HepG2 (cell line): ENCODE results near the gene P2RY2. TPM values are rescaled to one million over a fixed set of nuclear protein-coding genes. Genes with fewer than 3 reads are reported as not detected.

Experiments used
- ATAC-seq: fragments of 200-7000 bp; cut with Tn5 transposase; 3 replicates; pipeline ENCODE4 v1.9.1; 2020; ENCODE audit warnings: mild to moderate bottlenecking, moderate library complexity
- BruUV-seq: library from RNA; stranded (reverse); fragments of 400-500 nt; replicated peaks from 2 replicates; lab custom pipeline; 2021; lab: Mats Ljungman, UMichigan
- CTCF ChIA-PET: fragments of 300-600 bp; formaldehyde crosslinking; extraction: SDS; loops from one replicate; lab custom pipeline; 2021; ENCODE audit warnings: low total read pairs, inconsistent platforms, low intra/inter-chr PET ratio; lab: Yijun Ruan, JAX
- POLR2A ChIA-PET: fragments of 350-600 bp; sonication (Branson Sonifier 250); formaldehyde crosslinking; loops from one replicate; lab custom pipeline; 2020; ENCODE audit warnings: antibody characterized with exemption, inconsistent platforms; lab: Yijun Ruan, JAX
- DNase-seq: peaks from one replicate; pipeline ENCODE4 v3.0.0-alpha.2; 2015; ENCODE audit warnings: low spot score
- FAIRE-seq: peaks from 3 replicates; lab custom pipeline; 2011; peaks lifted over from hg19 to GRCh38; lab: Jason Lieb, UNC
- H2AFZ ChIP-seq: one replicate; pipeline ENCODE4 v1.6.1; 2011; ENCODE audit warnings: low read length, inconsistent platforms
- H3K27ac ChIP-seq: fragments of 300-600 bp; 3 replicates; pipeline ENCODE4 v1.8.0; 2011; ENCODE audit warnings: mixed run types, mild to moderate bottlenecking, mixed read lengths, low read length, inconsistent platforms; ENCODE audit not compliant: insufficient read depth; ENCODE audit errors: extremely low read length
- H3K27me3 ChIP-seq, 2 experiments: fragments of 200-600 bp in 1 of 2; 2 replicates in 1 of 2; 3 replicates in 1 of 2; pipeline versions ENCODE4 v1.6.0 to v1.8.0; 2011; ENCODE audit warnings: low read length in 2 of 2, mild to moderate bottlenecking in 2 of 2, moderate library complexity in 2 of 2, inconsistent platforms in 1 of 2; ENCODE audit not compliant: insufficient read depth in 2 of 2, control insufficient read depth in 1 of 2
- H3K36me3 ChIP-seq, 2 experiments: fragments of 200-600 bp in 1 of 2; replicated peaks in 1 of 2; 2 replicates in 1 of 2; 3 replicates in 1 of 2; pipeline versions ENCODE4 v1.5.1 to v1.8.0; 2011; ENCODE audit warnings: low read length in 2 of 2, inconsistent platforms in 1 of 2; ENCODE audit not compliant: insufficient read depth in 2 of 2, control insufficient read depth in 1 of 2
- H3K4me1 ChIP-seq: 2 replicates; pipeline ENCODE4 v1.5.1; 2012; ENCODE audit warnings: low read length, inconsistent platforms; ENCODE audit not compliant: insufficient read depth
- H3K4me2 ChIP-seq: 2 replicates; pipeline ENCODE4 v1.6.0; 2011; ENCODE audit warnings: low read depth, low read length, inconsistent platforms
- H3K4me3 ChIP-seq, 3 experiments: fragments of 200-600 bp in 1 of 3; sonication (generic), shearing (Covaris generic) in 1 of 3; replicated peaks in 1 of 3; 2 replicates each; pipeline ENCODE4 v1.5.1; 2011 to 2016; ENCODE audit warnings: low read length in 3 of 3, inconsistent platforms in 2 of 3, low read depth in 2 of 3, mild to moderate bottlenecking in 2 of 3, control low read depth in 1 of 3, mixed read lengths in 1 of 3; ENCODE audit not compliant: insufficient read depth in 1 of 3
- H3K79me2 ChIP-seq: one replicate; pipeline ENCODE4 v1.6.1; 2011; ENCODE audit warnings: low read length, inconsistent platforms; ENCODE audit not compliant: insufficient read depth
- H3K9ac ChIP-seq: 2 replicates; pipeline ENCODE4 v1.6.0; 2011; ENCODE audit warnings: mild to moderate bottlenecking, low read depth, low read length, inconsistent platforms; ENCODE audit not compliant: insufficient read depth
- H3K9me3 ChIP-seq: 2 replicates; pipeline ENCODE4 v1.5.1; 2012; ENCODE audit warnings: mild to moderate bottlenecking, low read length
- H4K20me1 ChIP-seq: 2 replicates; pipeline ENCODE4 v1.6.0; 2011; ENCODE audit warnings: inconsistent platforms, mild to moderate bottlenecking, low read length, moderate library complexity; ENCODE audit not compliant: insufficient read depth
- DR1 ChIP-seq: sonication (generic); formaldehyde crosslinking; IDR thresholded peaks from 2 replicates; pipeline ENCODE4 v1.8.0; 2021; ENCODE audit warnings: mild to moderate bottlenecking, missing genetic modification reagents, inconsistent platforms
- FOSL1 ChIP-seq: sonication (generic); formaldehyde crosslinking; IDR thresholded peaks from 2 replicates; pipeline ENCODE4 v1.9.0; 2021; ENCODE audit warnings: missing genetic modification reagents, borderline replicate concordance
- HIC2 ChIP-seq: sonication (generic); formaldehyde crosslinking; IDR thresholded peaks from 2 replicates; pipeline ENCODE4 v1.9.0; 2022; ENCODE audit warnings: low read depth, missing genetic modification reagents
- IRF9 ChIP-seq: sonication (generic); formaldehyde crosslinking; IDR thresholded peaks from 2 replicates; pipeline ENCODE4 v1.8.0; 2022; ENCODE audit warnings: missing genetic modification reagents, mild to moderate bottlenecking, borderline replicate concordance
- MAZ ChIP-seq, 2 experiments: sonication (generic) in 1 of 2; formaldehyde crosslinking in 1 of 2; IDR thresholded peaks; 2 replicates each; pipeline versions ENCODE4 v1.5.0 to v1.6.1; 2012 to 2020; ENCODE audit warnings: low read depth in 2 of 2, mild to moderate bottlenecking in 2 of 2, borderline replicate concordance in 1 of 2, improper control_type of control experiment in 1 of 2, low read length in 1 of 2, missing genetic modification reagents in 1 of 2, moderate library complexity in 1 of 2
- MIER3 ChIP-seq: IDR thresholded peaks from 2 replicates; pipeline ENCODE4 v1.6.1; 2016; ENCODE audit warnings: missing compliant biosample characterization, borderline replicate concordance
- NFE2 ChIP-seq: sonication (generic); formaldehyde crosslinking; IDR thresholded peaks from 2 replicates; pipeline ENCODE4 v1.4.0; 2020; ENCODE audit warnings: missing genetic modification reagents
- RFX1 ChIP-seq: fragments of 450-650 bp; IDR thresholded peaks from 2 replicates; pipeline ENCODE4 v1.6.1; 2017
- TCF7 ChIP-seq: sonication (generic); IDR thresholded peaks from 2 replicates; pipeline ENCODE4 v1.6.1; 2016; ENCODE audit warnings: antibody characterized with exemption, low read depth
- ZNF33B ChIP-seq: sonication (generic); formaldehyde crosslinking; IDR thresholded peaks from 2 replicates; pipeline ENCODE4 v1.5.1; 2020; ENCODE audit warnings: mild to moderate bottlenecking, missing genetic modification reagents
- ZNF446 ChIP-seq: sonication (generic); formaldehyde crosslinking; IDR thresholded peaks from 2 replicates; pipeline ENCODE4 v1.5.0; 2020; ENCODE audit warnings: mild to moderate bottlenecking, missing genetic modification reagents
- ZNF543 ChIP-seq: sonication (generic); formaldehyde crosslinking; IDR thresholded peaks from 2 replicates; pipeline ENCODE4 v1.4.0; 2020; ENCODE audit warnings: mild to moderate bottlenecking, missing genetic modification reagents
- ZNF740 ChIP-seq: sonication (generic); formaldehyde crosslinking; IDR thresholded peaks from 2 replicates; pipeline ENCODE4 v1.4.0; 2020; ENCODE audit warnings: missing genetic modification reagents
- WGBS: methylation state at CpG from one replicate; pipeline ENCODE4 v1.1.6; 2017; ENCODE audit warnings: low lambda C conversion rate; 5-methylcytosine and 5-hydroxymethylcytosine counted together
- in situ Hi-C: cut with HindIII; loops from 2 replicates; pipeline ENCODE4 v1.10.0; 2017; ENCODE audit warnings: low pct_unique_long_range_greater_than_20kb; ENCODE audit not compliant: extremely low pct_ligation_motif_present
- intact Hi-C: fragments of 100-400 bp; cut with micrococcal nuclease; formaldehyde crosslinking; loops from one replicate; pipeline ENCODE4 v1.10.0; 2022; ENCODE audit not compliant: unreplicated experiment
- polyA plus RNA-seq, 8 experiments: library from polyadenylated mRNA; depleted of rRNA in 3 of 8; stranded (reverse) in 7 of 8; unstranded in 1 of 8; fragments of >200 nt; fragmentation: Illumina TruSeq in 4 of 8; extraction: Trizol in 4 of 8; gene quantifications; 2 replicates each; pipeline versions ENCODE4 v1.2.1 to v1.2.3, GENCODE V29; 2011 to 2016; ENCODE audit warnings: low read depth in 4 of 8, missing spikeins in 1 of 8, mixed read lengths in 1 of 8; ENCODE audit not compliant: insufficient read depth in 1 of 8
- total RNA-seq, 5 experiments: library from RNA; depleted of rRNA; stranded (reverse); fragments of >200 nt; fragmentation: Illumina TruSeq; extraction: Trizol; gene quantifications; 2 replicates each; pipeline ENCODE4 v1.2.3, GENCODE V29; 2016; ENCODE audit warnings: low read depth in 1 of 5

Gene P2RY2
- total and polyA plus RNA-seq, 2 of the 13 experiments (the other 11 are each of a cell fraction or from before 2014, with no cell fraction given): 0.95 to 3.1 TPM

- Histone ChIP-seq H3K9ac (no peak overlapping the region), H3K4me2 (no peak overlapping the region), H2AFZ (no peak overlapping the region), H3K79me2 (no peaks in the 10 kb centered on the region), H3K27ac (no peak overlapping the region), H3K4me1 (peaks cover 9% of the 10 kb centered on the region)
- BruUV-seq: no TSS peak
- ATAC-seq: peak; percentile 18; the same call in 2 of the 3 replicates
- in situ Hi-C loops: no loop called here
- POLR2A ChIA-PET: no interaction called here
- WGBS: 43% methylated on average over 8 of the region's 12 CpGs
- TF ChIP-seq IRF9 (CRISPR knock-in tag) (no peak), MAZ (IDR thresholded peaks at IDR 0.05; ENCODE audit: borderline replicate concordance, low read depth, low read length) (no peak), MAZ (CRISPR knock-in tag; IDR thresholded peaks at IDR 0.05; ENCODE audit: low read depth) (no peak), ZNF446 (no peak), HIC2 (CRISPR knock-in tag) (no peak), ZNF543 (CRISPR knock-in tag) (no peak), RFX1 (no peak), NFE2 (no peak), DR1 (no peak), ZNF33B (no peak), TCF7 (no peak), MIER3 (no peak), FOSL1 (no peak), ZNF740 (CRISPR knock-in tag) (no peak)
- TF ChIP-seq, all 625 proteins: peak for 0
- no peaks in the 10 kb centered on the region for H3K9me3 ChIP-seq
- no peak overlapping the region for H3K4me3 ChIP-seq
- FAIRE-seq (no peak), DNase-seq (no peak)
- peaks cover 0 to 4% of the 10 kb centered on the region in 2 experiments; a peak in 2 of 5 replicates for H3K27me3 ChIP-seq
- no peaks in the 10 kb centered on the region for H3K36me3 ChIP-seq
- CTCF ChIA-PET: no interaction called here
- intact Hi-C loops: no loop called here
- H4K20me1 ChIP-seq: no peaks in the 10 kb centered on the region
Measured at GRCh38 chr11:73227571-73228211, 9.6 kb downstream of the P2RY2 start.
